ENCODE measurements around the gene SPTB.

The SPTB gene

DNA sequence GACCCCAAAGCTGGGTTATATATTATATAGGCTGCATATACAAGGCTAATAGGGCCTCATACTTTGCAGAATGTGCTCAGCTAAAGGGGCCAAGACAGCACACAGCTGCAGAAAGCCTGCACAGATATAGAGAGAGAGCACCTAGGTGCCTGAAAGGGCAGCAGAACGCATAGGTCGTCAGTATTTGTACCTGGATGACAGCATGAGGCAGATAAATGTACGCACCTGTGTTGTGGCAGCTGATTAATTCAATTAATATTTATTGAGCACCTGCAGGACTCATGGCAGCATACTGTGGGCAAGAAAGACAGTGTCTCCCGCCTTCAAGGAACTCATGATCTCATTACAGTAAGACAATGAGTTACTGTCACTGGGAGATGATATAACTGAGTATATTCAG lies 33.4 kb downstream of the SPTB start:
- H3K4me1 ChIP-seq (ENCODE audit: control insufficient read depth in 2 of 2, insufficient read depth in 1 of 2, low read depth in 1 of 2, low read length in 2 of 2) = peaks cover 0 to 14% of the 10 kb centered on the region in 2 donors
- no peak overlapping the region for H2AFZ ChIP-seq (ENCODE audit: low read length)
- H2BK5ac ChIP-seq (ENCODE audit: low read length) = no peak overlapping the region
- no peak overlapping the region for H3K9ac ChIP-seq (ENCODE audit: low read depth, low read length, poor library complexity)
- H3K18ac ChIP-seq (ENCODE audit: low read length) = peak overlapping the region; percentile 20
- H3K9me3 ChIP-seq (replicated peaks in 1 of 2; ENCODE audit: control insufficient read depth in 2 of 2, insufficient read depth in 1 of 2, low read depth in 1 of 2, low read length in 2 of 2) = no peaks in the 10 kb centered on the region
- peak overlapping the region; percentile 7 for H3K27ac ChIP-seq (replicated peaks; ENCODE audit: low read length)
- no peak overlapping the region for H2AK5ac ChIP-seq (ENCODE audit: low read depth, low read length)
- no peak overlapping the region for H3K23ac ChIP-seq (ENCODE audit: low read depth, low read length, poor library complexity)
- H3K4me3 ChIP-seq (ENCODE audit: low read length in 2 of 2) = no peak overlapping the region
- no peak overlapping the region for H2BK12ac ChIP-seq (ENCODE audit: low read length)
- no peak overlapping the region for H4K8ac ChIP-seq (ENCODE audit: low read depth, low read length)
- DNase-seq (ENCODE audit: low spot score) = no peak
- no peak overlapping the region for H3K4me2 ChIP-seq (ENCODE audit: insufficient read depth, low read length, poor library complexity, severe bottlenecking)
- H3K36me3 ChIP-seq (replicated peaks in 1 of 2; ENCODE audit: control insufficient read depth in 2 of 2, insufficient read depth in 2 of 2, low read length in 2 of 2) = no peaks in the 10 kb centered on the region
- H3K4ac ChIP-seq (ENCODE audit: low read length) = no peak overlapping the region
- H2BK120ac ChIP-seq (ENCODE audit: low read depth, low read length) = no peak overlapping the region
- peaks cover 0 to 70% (median 0%) of the 10 kb centered on the region in 3 experiments for H3K27me3 ChIP-seq (ENCODE audit: control insufficient read depth in 3 of 3, insufficient read depth in 3 of 3, low read depth in 1 of 3, low read length in 3 of 3)
- no peak overlapping the region for H3K14ac ChIP-seq (ENCODE audit: low read length)
- H3K79me1 ChIP-seq (ENCODE audit: low read depth, low read length) = no peaks in the 10 kb centered on the region
- no CpG with 5 or more reads among the region's 4 CpGs for WGBS, 2 donors (ENCODE audit: extremely low coverage in 2 of 2, insufficient read length in 2 of 2, insufficient replicate concordance in 1 of 2)
- H2BK15ac ChIP-seq (ENCODE audit: low read length) = no peak overlapping the region
- H4K91ac ChIP-seq (ENCODE audit: low read depth, low read length, poor library complexity) = no peak overlapping the region

DNA sequence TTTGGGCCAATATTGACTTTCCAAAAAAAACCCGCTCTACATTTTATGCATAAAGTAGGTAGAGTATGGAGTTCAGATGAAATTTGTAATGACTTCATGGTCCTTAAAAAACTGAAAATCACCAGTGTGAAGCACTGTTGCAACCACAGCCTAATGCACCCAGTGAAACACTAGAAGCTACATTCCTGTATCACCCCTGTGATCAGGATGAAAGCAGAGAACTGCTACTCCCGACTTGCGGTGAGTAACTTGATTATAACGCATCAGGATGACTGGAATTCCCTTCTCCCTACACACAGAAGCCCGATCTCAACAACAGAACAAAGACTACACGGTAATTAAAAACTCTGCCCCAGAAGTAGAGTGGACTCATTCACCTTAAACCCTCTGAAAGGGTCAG lies 33.8 kb downstream of the SPTB start:
- no peak overlapping the region for H3K4me2 ChIP-seq (ENCODE audit: insufficient read depth, low read length, poor library complexity, severe bottlenecking)
- H2BK120ac ChIP-seq (ENCODE audit: low read depth, low read length) = no peak overlapping the region
- H3K27me3 ChIP-seq (ENCODE audit: control insufficient read depth in 3 of 3, insufficient read depth in 3 of 3, low read depth in 1 of 3, low read length in 3 of 3) = peaks cover 0 to 70% (median 0%) of the 10 kb centered on the region in 3 experiments
- no peak overlapping the region for H4K8ac ChIP-seq (ENCODE audit: low read depth, low read length)
- no CpG with 5 or more reads among the region's 6 CpGs for WGBS, 2 donors (ENCODE audit: extremely low coverage in 2 of 2, insufficient read length in 2 of 2, insufficient replicate concordance in 1 of 2)
- H4K91ac ChIP-seq (ENCODE audit: low read depth, low read length, poor library complexity) = no peak overlapping the region
- no peak overlapping the region for H3K14ac ChIP-seq (ENCODE audit: low read length)
- no peak overlapping the region for H2BK12ac ChIP-seq (ENCODE audit: low read length)
- peak overlapping the region; percentile 7 for H3K27ac ChIP-seq (replicated peaks; ENCODE audit: low read length)
- H2AFZ ChIP-seq (ENCODE audit: low read length) = no peak overlapping the region
- no peak overlapping the region for H3K23ac ChIP-seq (ENCODE audit: low read depth, low read length, poor library complexity)
- H2AK5ac ChIP-seq (ENCODE audit: low read depth, low read length) = no peak overlapping the region
- no peak for DNase-seq (ENCODE audit: low spot score)
- H3K79me1 ChIP-seq (ENCODE audit: low read depth, low read length) = no peaks in the 10 kb centered on the region
- no peak overlapping the region for H3K18ac ChIP-seq (ENCODE audit: low read length)
- H3K36me3 ChIP-seq (replicated peaks in 1 of 2; ENCODE audit: control insufficient read depth in 2 of 2, insufficient read depth in 2 of 2, low read length in 2 of 2) = no peaks in the 10 kb centered on the region
- no peak overlapping the region for H3K9ac ChIP-seq (ENCODE audit: low read depth, low read length, poor library complexity)
- no peak overlapping the region for H3K4me3 ChIP-seq (ENCODE audit: low read length in 2 of 2)
- peaks cover 0 to 16% of the 10 kb centered on the region in 2 donors for H3K4me1 ChIP-seq (ENCODE audit: control insufficient read depth in 2 of 2, insufficient read depth in 1 of 2, low read depth in 1 of 2, low read length in 2 of 2)
- no peaks in the 10 kb centered on the region for H3K9me3 ChIP-seq (replicated peaks in 1 of 2; ENCODE audit: control insufficient read depth in 2 of 2, insufficient read depth in 1 of 2, low read depth in 1 of 2, low read length in 2 of 2)
- no peak overlapping the region for H3K4ac ChIP-seq (ENCODE audit: low read length)
- no peak overlapping the region for H2BK5ac ChIP-seq (ENCODE audit: low read length)
- no peak overlapping the region for H2BK15ac ChIP-seq (ENCODE audit: low read length)

DNA sequence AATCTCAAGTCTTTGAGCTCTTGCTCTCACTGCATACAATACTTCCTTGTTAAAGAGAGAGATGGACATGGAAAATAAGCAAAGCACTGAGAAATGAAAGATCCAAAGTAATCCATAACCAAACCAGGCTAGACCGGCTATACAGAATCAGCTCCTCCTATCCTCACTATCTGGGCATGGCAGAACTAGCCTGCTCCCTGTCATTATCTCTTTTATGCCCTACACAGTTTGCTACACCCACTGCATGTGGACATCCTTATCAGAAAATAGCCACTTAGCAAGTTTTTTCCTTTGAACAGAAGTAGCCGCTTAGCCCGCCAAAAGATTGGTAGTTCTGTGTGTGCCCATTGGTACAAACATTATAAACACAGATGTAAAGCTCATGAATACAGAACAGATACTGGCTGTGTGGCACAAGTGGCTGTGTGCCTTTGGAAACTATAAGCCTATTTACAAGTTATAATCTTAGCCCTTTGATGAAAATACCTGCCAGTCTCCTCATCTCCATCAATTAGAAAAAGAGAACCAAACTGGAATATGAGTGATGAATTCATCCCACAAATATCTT lies 34.7 kb downstream of the SPTB start:
- WGBS, 2 donors (ENCODE audit: extremely low coverage in 2 of 2, insufficient read length in 2 of 2, insufficient replicate concordance in 1 of 2) = no CpG with 5 or more reads among the region's 3 CpGs
- peaks cover 0 to 64% (median 0%) of the 10 kb centered on the region in 3 experiments for H3K27me3 ChIP-seq (ENCODE audit: control insufficient read depth in 3 of 3, insufficient read depth in 3 of 3, low read depth in 1 of 3, low read length in 3 of 3)
- no peak overlapping the region for H4K91ac ChIP-seq (ENCODE audit: low read depth, low read length, poor library complexity)

DNA sequence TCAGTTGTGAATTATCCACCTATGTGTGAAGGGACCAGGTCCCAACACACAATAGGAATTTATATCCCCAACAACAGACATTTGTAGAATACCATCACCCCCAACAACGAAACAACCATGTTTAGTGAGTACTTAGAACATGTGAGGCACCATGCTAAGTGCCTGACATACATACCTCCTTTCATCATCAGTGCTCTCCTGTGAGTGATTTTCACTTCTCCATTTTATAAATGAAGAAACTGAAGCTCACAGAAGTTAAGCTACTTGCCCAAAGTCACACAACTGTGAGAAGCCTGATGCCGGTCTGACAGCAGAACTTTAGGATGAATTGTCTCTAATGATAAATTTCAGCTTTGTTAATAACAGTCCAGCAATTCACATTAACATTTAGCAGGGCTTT lies 35.4 kb downstream of the SPTB start:
- H3K18ac ChIP-seq (ENCODE audit: low read length) = no peak overlapping the region
- H3K14ac ChIP-seq (ENCODE audit: low read length) = no peak overlapping the region
- H3K9ac ChIP-seq (ENCODE audit: low read depth, low read length, poor library complexity) = no peak overlapping the region
- H3K4me2 ChIP-seq (ENCODE audit: insufficient read depth, low read length, poor library complexity, severe bottlenecking) = no peak overlapping the region
- peaks cover 0 to 57% (median 0%) of the 10 kb centered on the region in 3 experiments for H3K27me3 ChIP-seq (ENCODE audit: control insufficient read depth in 3 of 3, insufficient read depth in 3 of 3, low read depth in 1 of 3, low read length in 3 of 3)
- H3K9me3 ChIP-seq (replicated peaks in 1 of 2; ENCODE audit: control insufficient read depth in 2 of 2, insufficient read depth in 1 of 2, low read depth in 1 of 2, low read length in 2 of 2) = no peaks in the 10 kb centered on the region
- H2AK5ac ChIP-seq (ENCODE audit: low read depth, low read length) = no peak overlapping the region
- H4K8ac ChIP-seq (ENCODE audit: low read depth, low read length) = no peak overlapping the region
- no peak overlapping the region for H2BK15ac ChIP-seq (ENCODE audit: low read length)
- H3K4ac ChIP-seq (ENCODE audit: low read length) = no peak overlapping the region
- WGBS, 2 donors (ENCODE audit: extremely low coverage in 2 of 2, insufficient read length in 2 of 2, insufficient replicate concordance in 1 of 2) = no CpG with 5 or more reads among the region's 2 CpGs
- H4K91ac ChIP-seq (ENCODE audit: low read depth, low read length, poor library complexity) = no peak overlapping the region
- no peak overlapping the region for H2AFZ ChIP-seq (ENCODE audit: low read length)
- H3K4me1 ChIP-seq (ENCODE audit: control insufficient read depth in 2 of 2, insufficient read depth in 1 of 2, low read depth in 1 of 2, low read length in 2 of 2) = peaks cover 0 to 16% of the 10 kb centered on the region in 2 donors
- no peak overlapping the region for H3K4me3 ChIP-seq (ENCODE audit: low read length in 2 of 2)
- DNase-seq (ENCODE audit: low spot score) = no peak
- no peak overlapping the region for H2BK120ac ChIP-seq (ENCODE audit: low read depth, low read length)
- no peak overlapping the region for H2BK5ac ChIP-seq (ENCODE audit: low read length)
- H2BK12ac ChIP-seq (ENCODE audit: low read length) = no peak overlapping the region
- H3K27ac ChIP-seq (replicated peaks; ENCODE audit: low read length) = no peak overlapping the region
- H3K36me3 ChIP-seq (replicated peaks in 1 of 2; ENCODE audit: control insufficient read depth in 2 of 2, insufficient read depth in 2 of 2, low read length in 2 of 2) = no peaks in the 10 kb centered on the region
- no peaks in the 10 kb centered on the region for H3K79me1 ChIP-seq (ENCODE audit: low read depth, low read length)
- no peak overlapping the region for H3K23ac ChIP-seq (ENCODE audit: low read depth, low read length, poor library complexity)

More for the DNA sequence above, 34.7 kb downstream of the SPTB start:
- H2AFZ ChIP-seq (ENCODE audit: low read length) = no peak overlapping the region
- no peak overlapping the region for H3K4me2 ChIP-seq (ENCODE audit: insufficient read depth, low read length, poor library complexity, severe bottlenecking)
- H3K36me3 ChIP-seq (replicated peaks in 1 of 2; ENCODE audit: control insufficient read depth in 2 of 2, insufficient read depth in 2 of 2, low read length in 2 of 2) = no peaks in the 10 kb centered on the region
- H2AK5ac ChIP-seq (ENCODE audit: low read depth, low read length) = no peak overlapping the region
- no peak overlapping the region for H2BK12ac ChIP-seq (ENCODE audit: low read length)
- no peak overlapping the region for H3K27ac ChIP-seq (replicated peaks; ENCODE audit: low read length)
- peaks cover 0 to 16% of the 10 kb centered on the region in 2 donors for H3K4me1 ChIP-seq (ENCODE audit: control insufficient read depth in 2 of 2, insufficient read depth in 1 of 2, low read depth in 1 of 2, low read length in 2 of 2)
- no peak overlapping the region for H2BK15ac ChIP-seq (ENCODE audit: low read length)
- H4K8ac ChIP-seq (ENCODE audit: low read depth, low read length) = no peak overlapping the region
- no peak overlapping the region for H3K23ac ChIP-seq (ENCODE audit: low read depth, low read length, poor library complexity)
- H3K4me3 ChIP-seq (ENCODE audit: low read length in 2 of 2) = no peak overlapping the region
- H2BK5ac ChIP-seq (ENCODE audit: low read length) = no peak overlapping the region
- no peaks in the 10 kb centered on the region for H3K79me1 ChIP-seq (ENCODE audit: low read depth, low read length)
- H3K9me3 ChIP-seq (replicated peaks in 1 of 2; ENCODE audit: control insufficient read depth in 2 of 2, insufficient read depth in 1 of 2, low read depth in 1 of 2, low read length in 2 of 2) = no peaks in the 10 kb centered on the region
- H2BK120ac ChIP-seq (ENCODE audit: low read depth, low read length) = no peak overlapping the region
- no peak overlapping the region for H3K14ac ChIP-seq (ENCODE audit: low read length)
- no peak overlapping the region for H3K18ac ChIP-seq (ENCODE audit: low read length)
- H3K4ac ChIP-seq (ENCODE audit: low read length) = no peak overlapping the region
- no peak overlapping the region for H3K9ac ChIP-seq (ENCODE audit: low read depth, low read length, poor library complexity)
- DNase-seq (ENCODE audit: low spot score) = no peak
